ENCODE results near the gene PLEKHG4.
A peak's percentile ranks its signal among the peaks of the same experiment; 100 is the strongest.

The PLEKHG4 gene

DNA sequence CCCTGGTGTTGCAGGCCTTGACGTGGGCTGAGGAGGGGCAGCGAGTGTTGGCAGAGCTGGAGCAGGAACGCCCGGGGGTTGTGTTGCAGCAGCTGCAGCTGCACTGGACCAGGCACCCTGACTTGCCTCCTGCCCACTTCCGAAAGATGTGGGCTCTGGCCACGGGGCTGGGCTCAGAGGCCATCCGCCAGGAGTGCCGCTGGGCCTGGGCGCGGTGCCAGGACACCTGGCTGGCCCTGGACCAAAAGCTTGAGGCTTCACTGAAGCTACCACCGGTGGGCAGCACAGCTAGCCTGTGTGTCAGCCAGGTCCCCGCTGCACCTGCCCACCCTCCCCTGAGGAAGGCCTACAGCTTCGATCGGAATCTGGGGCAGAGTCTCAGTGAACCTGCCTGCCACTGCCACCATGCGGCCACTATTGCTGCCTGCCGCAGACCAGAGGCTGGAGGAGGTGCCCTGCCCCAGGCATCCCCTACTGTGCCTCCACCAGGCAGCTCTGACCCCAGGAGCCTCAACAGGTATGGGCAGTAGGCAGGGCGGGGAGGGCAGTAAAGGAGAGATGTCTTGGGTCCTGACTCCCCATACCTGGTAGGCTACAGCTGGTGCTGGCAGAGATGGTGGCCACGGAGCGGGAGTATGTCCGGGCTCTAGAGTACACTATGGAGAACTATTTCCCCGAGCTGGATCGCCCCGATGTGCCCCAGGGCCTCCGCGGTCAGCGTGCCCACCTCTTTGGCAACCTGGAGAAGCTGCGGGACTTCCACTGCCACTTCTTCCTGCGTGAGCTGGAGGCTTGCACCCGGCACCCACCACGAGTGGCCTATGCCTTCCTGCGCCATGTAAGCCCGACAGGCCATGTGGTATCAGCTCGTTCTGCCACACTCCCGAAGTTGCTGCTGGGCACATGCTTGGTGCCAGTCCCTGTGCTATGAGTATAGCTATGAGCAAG is 5.6 kb downstream of the PLEKHG4 start:
- no peak overlapping the region for H3K27ac ChIP-seq (ENCODE audit: low read depth, low read length)
- no peak overlapping the region for H2AFZ ChIP-seq (ENCODE audit: low read depth, low read length, severe bottlenecking)
- H3K4me2 ChIP-seq (ENCODE audit: low read depth, low read length, poor library complexity, severe bottlenecking), result no peak overlapping the region
- H3K9me3 ChIP-seq (ENCODE audit: insufficient read depth, low read length), result no peaks in the 10 kb centered on the region
- no peak overlapping the region for H3K4me3 ChIP-seq (ENCODE audit: insufficient read depth, low read length, poor library complexity, severe bottlenecking)
- no peaks in the 10 kb centered on the region for H3K27me3 ChIP-seq (ENCODE audit: low read length)
- no peak for TF ChIP-seq EZH2phosphoT487 (conservative IDR thresholded peaks at IDR 0.05; ENCODE audit: low read length)
- TF ChIP-seq, protein P1, sequence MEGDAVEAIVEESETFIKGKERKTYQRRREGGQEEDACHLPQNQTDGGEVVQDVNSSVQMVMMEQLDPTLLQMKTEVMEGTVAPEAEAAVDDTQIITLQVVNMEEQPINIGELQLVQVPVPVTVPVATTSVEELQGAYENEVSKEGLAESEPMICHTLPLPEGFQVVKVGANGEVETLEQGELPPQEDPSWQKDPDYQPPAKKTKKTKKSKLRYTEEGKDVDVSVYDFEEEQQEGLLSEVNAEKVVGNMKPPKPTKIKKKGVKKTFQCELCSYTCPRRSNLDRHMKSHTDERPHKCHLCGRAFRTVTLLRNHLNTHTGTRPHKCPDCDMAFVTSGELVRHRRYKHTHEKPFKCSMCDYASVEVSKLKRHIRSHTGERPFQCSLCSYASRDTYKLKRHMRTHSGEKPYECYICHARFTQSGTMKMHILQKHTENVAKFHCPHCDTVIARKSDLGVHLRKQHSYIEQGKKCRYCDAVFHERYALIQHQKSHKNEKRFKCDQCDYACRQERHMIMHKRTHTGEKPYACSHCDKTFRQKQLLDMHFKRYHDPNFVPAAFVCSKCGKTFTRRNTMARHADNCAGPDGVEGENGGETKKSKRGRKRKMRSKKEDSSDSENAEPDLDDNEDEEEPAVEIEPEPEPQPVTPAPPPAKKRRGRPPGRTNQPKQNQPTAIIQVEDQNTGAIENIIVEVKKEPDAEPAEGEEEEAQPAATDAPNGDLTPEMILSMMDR (IDR thresholded peaks at IDR 0.05; ENCODE audit: insufficient read depth, low read length, poor library complexity, severe bottlenecking), result peak; percentile 21
- H4K20me1 ChIP-seq (ENCODE audit: low read depth, low read length), result no peaks in the 10 kb centered on the region
- no peaks in the 10 kb centered on the region for H3F3A ChIP-seq (ENCODE audit: insufficient read depth)
- no peak overlapping the region for H3K9ac ChIP-seq (ENCODE audit: low read length)
- no peaks in the 10 kb centered on the region for H3K79me2 ChIP-seq (ENCODE audit: insufficient read depth, low read length)
- no peaks in the 10 kb centered on the region for H3K9me2 ChIP-seq (replicated peaks; ENCODE audit: insufficient read depth, low read length)
- no peaks in the 10 kb centered on the region for H3K36me3 ChIP-seq (ENCODE audit: low read length)

DNA sequence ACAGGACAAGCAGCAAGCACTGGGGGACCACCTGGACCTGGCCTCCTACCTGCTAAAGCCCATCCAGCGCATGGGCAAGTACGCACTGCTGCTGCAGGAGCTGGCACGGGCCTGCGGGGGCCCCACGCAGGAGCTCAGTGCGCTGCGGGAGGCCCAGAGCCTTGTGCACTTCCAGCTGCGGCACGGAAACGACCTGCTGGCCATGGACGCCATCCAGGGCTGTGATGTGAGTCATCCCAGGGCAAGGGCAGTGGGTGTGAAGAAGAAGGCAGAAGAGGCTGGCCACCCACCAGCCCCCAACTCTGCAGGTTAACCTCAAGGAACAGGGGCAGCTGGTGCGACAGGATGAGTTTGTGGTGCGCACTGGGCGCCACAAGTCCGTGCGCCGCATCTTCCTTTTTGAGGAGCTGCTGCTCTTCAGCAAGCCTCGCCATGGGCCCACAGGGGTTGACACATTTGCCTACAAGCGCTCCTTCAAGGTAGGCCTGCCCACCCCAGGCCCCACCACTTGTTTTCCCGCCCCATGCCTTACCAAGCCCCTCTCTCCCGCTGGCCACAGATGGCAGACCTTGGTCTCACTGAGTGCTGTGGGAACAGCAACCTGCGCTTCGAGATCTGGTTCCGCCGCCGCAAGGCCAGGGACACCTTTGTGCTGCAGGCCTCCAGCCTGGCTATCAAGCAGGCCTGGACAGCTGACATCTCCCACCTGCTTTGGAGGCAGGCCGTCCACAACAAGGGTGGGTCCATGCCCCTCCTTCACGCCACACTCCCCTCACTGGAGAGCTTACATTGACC is 7.3 kb downstream of the PLEKHG4 start:
- Histone ChIP-seq H3F3A (ENCODE audit: insufficient read depth) (no peaks in the 10 kb centered on the region), H3K9ac (ENCODE audit: low read length) (no peak overlapping the region), H3K27ac (ENCODE audit: low read depth, low read length) (no peak overlapping the region), H3K79me2 (ENCODE audit: insufficient read depth, low read length) (no peaks in the 10 kb centered on the region), H4K20me1 (ENCODE audit: low read depth, low read length) (no peaks in the 10 kb centered on the region), H3K27me3 (ENCODE audit: low read length) (no peaks in the 10 kb centered on the region), H3K4me3 (ENCODE audit: insufficient read depth, low read length, poor library complexity, severe bottlenecking) (no peak overlapping the region), H3K9me2 (replicated peaks; ENCODE audit: insufficient read depth, low read length) (no peaks in the 10 kb centered on the region), H3K9me3 (ENCODE audit: insufficient read depth, low read length) (no peaks in the 10 kb centered on the region), H3K4me2 (ENCODE audit: low read depth, low read length, poor library complexity, severe bottlenecking) (no peak overlapping the region), H3K36me3 (ENCODE audit: low read length) (no peaks in the 10 kb centered on the region), H2AFZ (ENCODE audit: low read depth, low read length, severe bottlenecking) (no peak overlapping the region)
- TF ChIP-seq, protein P1 (IDR thresholded peaks at IDR 0.05; ENCODE audit: insufficient read depth, low read length, poor library complexity, severe bottlenecking), result no peak
- no peak for TF ChIP-seq EZH2phosphoT487 (conservative IDR thresholded peaks at IDR 0.05; ENCODE audit: low read length)

DNA sequence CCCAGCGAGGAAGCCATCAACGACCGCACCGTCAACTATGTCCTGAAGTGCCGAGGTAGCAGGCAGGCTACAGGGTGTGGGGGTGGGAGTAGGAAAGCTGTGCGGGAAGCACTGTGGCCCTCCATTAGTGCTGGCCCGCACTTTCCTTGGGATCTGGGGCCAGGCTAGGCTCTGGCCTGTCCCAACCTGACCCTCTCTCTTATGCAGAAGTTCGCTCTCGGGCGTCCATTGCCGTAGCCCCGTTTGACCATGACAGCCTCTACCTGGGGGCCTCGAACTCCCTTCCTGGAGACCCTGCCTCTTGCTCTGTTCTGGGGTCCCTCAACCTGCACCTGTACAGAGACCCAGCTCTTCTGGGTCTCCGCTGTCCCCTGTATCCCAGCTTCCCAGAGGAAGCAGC is 8.6 kb downstream of the PLEKHG4 start:
- Histone ChIP-seq H3K36me3 (ENCODE audit: low read length) (no peaks in the 10 kb centered on the region), H3K27ac (ENCODE audit: low read depth, low read length) (no peak overlapping the region), H3K9me2 (replicated peaks; ENCODE audit: insufficient read depth, low read length) (no peaks in the 10 kb centered on the region), H3K9ac (ENCODE audit: low read length) (no peak overlapping the region), H3K9me3 (ENCODE audit: insufficient read depth, low read length) (no peaks in the 10 kb centered on the region), H3K4me3 (ENCODE audit: insufficient read depth, low read length, poor library complexity, severe bottlenecking) (no peak overlapping the region), H3K4me2 (ENCODE audit: low read depth, low read length, poor library complexity, severe bottlenecking) (no peak overlapping the region), H2AFZ (ENCODE audit: low read depth, low read length, severe bottlenecking) (no peak overlapping the region), H4K20me1 (ENCODE audit: low read depth, low read length) (no peaks in the 10 kb centered on the region), H3K79me2 (ENCODE audit: insufficient read depth, low read length) (no peaks in the 10 kb centered on the region), H3K27me3 (ENCODE audit: low read length) (no peaks in the 10 kb centered on the region), H3F3A (ENCODE audit: insufficient read depth) (no peaks in the 10 kb centered on the region)
- TF ChIP-seq EZH2phosphoT487 (conservative IDR thresholded peaks at IDR 0.05; ENCODE audit: low read length), result no peak
- TF ChIP-seq, protein P1 (IDR thresholded peaks at IDR 0.05; ENCODE audit: insufficient read depth, low read length, poor library complexity, severe bottlenecking), result no peak
